Hepatocyte (in vitro differentiated cells): Measurements from ENCODE around the gene ITPK1.

Experiments
- CTCF ChIP-seq: fragments of 200-600 bp; sonication (generic); IDR thresholded peaks from 2 replicates; pipeline ENCODE4 v1.5.1; 2016; ENCODE audit warnings: antibody characterized with exemption, mild to moderate bottlenecking; ENCODE audit not compliant: poor library complexity
- EZH2 ChIP-seq: fragments of 200-600 bp; sonication (generic); IDR thresholded peaks from 2 replicates; pipeline ENCODE4 v1.6.1; 2016; ENCODE audit warnings: antibody characterized with exemption, mild to moderate bottlenecking, borderline replicate concordance
- EZH2phosphoT487 ChIP-seq: fragments of 200-600 bp; sonication (generic); IDR thresholded peaks from one replicate; pipeline ENCODE4 v1.6.1; 2018; ENCODE audit warnings: antibody characterized with exemption, mild to moderate bottlenecking, low read depth, moderate library complexity; ENCODE audit not compliant: unreplicated experiment, severe bottlenecking

- no peak for TF ChIP-seq CTCF
- TF ChIP-seq EZH2phosphoT487 = no peak
- no peak for TF ChIP-seq EZH2
These were observed 7.6 kb downstream of the ITPK1 start for GRCh38 chr14:93108105-93108504.
